ENCODE results near the gene QPCTL. TPM values are rescaled to one million over a fixed set of nuclear protein-coding genes. Genes with fewer than 3 reads are reported as not detected.

QPCTL gene
- total and polyA plus RNA-seq, 9 of the 15 experiments (the other 6 are each of a cell fraction or from before 2014, with no cell fraction given), result 0.99 to 31.3 (median 12.7) TPM

GRCh38 chr19:45646345-45646698 lies 46.1 kb upstream of the QPCTL start (continued):
- TF ChIP-seq, protein P1, sequence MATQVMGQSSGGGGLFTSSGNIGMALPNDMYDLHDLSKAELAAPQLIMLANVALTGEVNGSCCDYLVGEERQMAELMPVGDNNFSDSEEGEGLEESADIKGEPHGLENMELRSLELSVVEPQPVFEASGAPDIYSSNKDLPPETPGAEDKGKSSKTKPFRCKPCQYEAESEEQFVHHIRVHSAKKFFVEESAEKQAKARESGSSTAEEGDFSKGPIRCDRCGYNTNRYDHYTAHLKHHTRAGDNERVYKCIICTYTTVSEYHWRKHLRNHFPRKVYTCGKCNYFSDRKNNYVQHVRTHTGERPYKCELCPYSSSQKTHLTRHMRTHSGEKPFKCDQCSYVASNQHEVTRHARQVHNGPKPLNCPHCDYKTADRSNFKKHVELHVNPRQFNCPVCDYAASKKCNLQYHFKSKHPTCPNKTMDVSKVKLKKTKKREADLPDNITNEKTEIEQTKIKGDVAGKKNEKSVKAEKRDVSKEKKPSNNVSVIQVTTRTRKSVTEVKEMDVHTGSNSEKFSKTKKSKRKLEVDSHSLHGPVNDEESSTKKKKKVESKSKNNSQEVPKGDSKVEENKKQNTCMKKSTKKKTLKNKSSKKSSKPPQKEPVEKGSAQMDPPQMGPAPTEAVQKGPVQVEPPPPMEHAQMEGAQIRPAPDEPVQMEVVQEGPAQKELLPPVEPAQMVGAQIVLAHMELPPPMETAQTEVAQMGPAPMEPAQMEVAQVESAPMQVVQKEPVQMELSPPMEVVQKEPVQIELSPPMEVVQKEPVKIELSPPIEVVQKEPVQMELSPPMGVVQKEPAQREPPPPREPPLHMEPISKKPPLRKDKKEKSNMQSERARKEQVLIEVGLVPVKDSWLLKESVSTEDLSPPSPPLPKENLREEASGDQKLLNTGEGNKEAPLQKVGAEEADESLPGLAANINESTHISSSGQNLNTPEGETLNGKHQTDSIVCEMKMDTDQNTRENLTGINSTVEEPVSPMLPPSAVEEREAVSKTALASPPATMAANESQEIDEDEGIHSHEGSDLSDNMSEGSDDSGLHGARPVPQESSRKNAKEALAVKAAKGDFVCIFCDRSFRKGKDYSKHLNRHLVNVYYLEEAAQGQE (IDR thresholded peaks at IDR 0.05; ENCODE audit: borderline replicate concordance), result peak; percentile 91
- TF ChIP-seq, protein P1 (CRISPR knock-in tag; IDR thresholded peaks at IDR 0.05; ENCODE audit: low read depth), result no peak
- TF ChIP-seq ID3 (CRISPR knock-in tag; IDR thresholded peaks at IDR 0.05) (no peak), ID3 (tag; IDR thresholded peaks at IDR 0.05) (no peak), NELFE (IDR thresholded peaks at IDR 0.05; ENCODE audit: insufficient read depth, insufficient read length) (no peak), SAP30 (IDR thresholded peaks at IDR 0.05; ENCODE audit: borderline replicate concordance, insufficient read depth, low read depth, low read length, poor library complexity, severe bottlenecking) (peak; percentile 74), FOS (IDR thresholded peaks at IDR 0.05; ENCODE audit: extremely low read depth, insufficient read length) (no peak), ZSCAN32 (CRISPR knock-in tag; IDR thresholded peaks at IDR 0.05) (no peak), CEBPB (tag; IDR thresholded peaks at IDR 0.05) (no peak), ZNF764 (CRISPR knock-in tag; IDR thresholded peaks at IDR 0.05; ENCODE audit: low read depth) (no peak), SRF (CRISPR knock-in tag; IDR thresholded peaks at IDR 0.05) (no peak), HMG20B (CRISPR knock-in tag; IDR thresholded peaks at IDR 0.05) (no peak), TRIM25 (IDR thresholded peaks at IDR 0.05; ENCODE audit: borderline replicate concordance) (no peak), NCOA4 (IDR thresholded peaks at IDR 0.05; ENCODE audit: partially characterized antibody) (no peak), U2AF1 (optimal IDR thresholded peaks at IDR 0.05; ENCODE audit: low read depth, low read length) (no peak)

Measured in K562 (cell line).